NCI-H774 (cell line): ENCODE measurements around the gene PIGQ.
A peak's percentile ranks its signal among the peaks of the same experiment; 100 is the strongest.

Source experiments
- DNase-seq: peaks from one replicate; lab custom pipeline; 2025; lab: John Stamatoyannopoulos, UW

The PIGQ gene

DNA sequence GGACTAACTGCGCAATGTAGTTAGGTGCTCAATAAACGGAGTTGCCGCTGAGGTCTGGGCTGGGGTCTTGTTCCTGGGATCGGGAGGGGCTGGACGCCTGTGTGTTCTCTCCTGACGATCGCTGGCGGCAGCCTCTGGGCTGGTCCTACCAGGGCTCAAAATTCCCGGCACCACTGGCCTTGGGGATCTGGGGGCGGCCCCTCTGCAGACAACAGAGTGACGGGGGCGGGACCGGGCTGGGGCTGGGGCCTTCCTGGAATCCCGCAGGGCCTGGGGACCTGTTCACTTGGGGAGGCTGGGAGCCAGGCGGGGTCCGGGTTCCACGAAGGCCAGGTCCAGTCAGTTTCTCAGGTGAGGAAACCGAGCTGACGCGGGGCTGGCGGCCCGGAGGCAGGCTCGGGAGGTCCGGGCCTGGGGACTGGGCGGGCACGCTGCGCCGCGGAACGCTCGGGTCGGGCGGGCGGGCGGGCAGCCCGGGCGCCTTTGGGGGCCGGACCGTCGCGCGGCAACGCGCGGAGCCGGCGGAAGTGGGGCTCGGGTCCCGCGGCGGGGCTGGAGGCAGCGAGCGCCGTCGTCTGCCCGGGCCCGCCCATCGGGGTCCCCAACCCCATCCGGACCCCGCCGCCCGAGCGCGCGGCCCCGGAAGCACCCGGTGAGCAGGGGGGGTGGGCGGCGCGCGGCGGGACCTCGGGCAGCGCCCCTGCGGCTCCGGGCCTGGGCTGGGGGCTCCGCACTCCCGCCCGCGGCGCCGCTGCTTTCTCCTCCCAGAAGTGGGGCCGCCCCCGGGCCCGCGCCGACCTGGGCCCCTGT, at the start of gene PIGQ:
Gene PIGQ (plus strand): TSS at position 524 of the 810 bp plus-strand sequence. CDS start 4,107 bp downstream, outside the sequence.
- DNase-seq = no peak

DNA sequence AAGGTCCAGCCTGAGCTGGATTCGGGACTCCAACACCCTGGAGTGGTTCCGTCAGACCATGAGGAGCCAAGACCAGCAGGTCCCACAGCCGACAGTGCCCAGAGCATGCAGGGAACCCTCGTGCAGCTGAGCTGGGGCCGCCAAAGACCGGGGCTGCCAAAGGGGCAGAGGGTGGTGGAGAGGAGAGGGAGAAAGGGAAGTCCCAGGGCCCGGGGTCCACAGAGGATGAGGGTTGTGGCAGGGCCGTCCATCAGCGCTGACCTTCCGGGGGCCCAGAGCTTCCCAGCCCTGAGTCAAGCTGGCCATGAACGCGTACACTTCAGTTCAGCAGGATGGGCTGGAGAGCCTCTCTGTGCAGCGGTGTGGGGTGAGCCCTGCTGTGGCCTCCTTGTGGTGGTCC, 48.9 kb upstream of the PIGQ start:
- no peak for DNase-seq

DNA sequence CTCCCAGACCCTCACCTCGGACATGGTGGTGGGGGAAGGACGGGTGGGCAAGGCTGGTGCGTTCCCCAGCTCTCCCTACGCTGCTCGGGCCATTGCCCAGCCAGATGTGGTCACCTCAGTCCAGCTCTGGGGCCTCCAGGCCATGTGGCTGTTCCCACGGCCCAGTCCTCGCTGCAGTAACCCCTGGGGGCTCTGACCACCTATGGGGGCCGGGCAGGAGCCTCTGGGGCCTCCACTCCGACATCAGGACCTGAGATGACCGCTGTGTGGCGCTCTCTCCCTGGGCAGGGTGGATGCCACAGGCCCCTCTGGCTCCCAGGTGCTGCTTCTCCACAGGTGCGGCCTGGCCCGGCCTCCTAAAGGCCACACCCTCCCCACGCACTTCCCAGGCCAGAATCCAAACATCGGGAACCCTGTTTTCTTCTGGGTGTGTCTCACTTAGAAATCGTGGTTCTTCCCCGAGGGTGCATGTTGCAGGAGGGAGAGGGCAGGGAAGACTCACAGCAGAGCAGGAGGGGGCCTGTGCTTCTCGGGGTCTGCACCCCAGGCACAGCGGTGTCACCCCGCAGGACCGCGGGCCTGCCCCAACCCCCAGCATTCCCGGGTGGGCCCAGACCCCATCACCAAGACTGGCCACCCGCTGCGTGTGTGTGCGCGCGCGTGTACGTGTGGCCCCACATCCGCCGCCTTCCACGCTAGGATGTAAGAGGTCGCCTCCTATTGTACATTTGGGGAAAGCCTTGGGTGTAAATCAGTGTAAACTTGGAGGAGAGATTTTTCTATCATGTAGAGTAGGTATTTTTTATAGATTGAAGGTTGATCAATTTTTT, 48.2 kb upstream of the PIGQ start:
- DNase-seq = no peak

DNA sequence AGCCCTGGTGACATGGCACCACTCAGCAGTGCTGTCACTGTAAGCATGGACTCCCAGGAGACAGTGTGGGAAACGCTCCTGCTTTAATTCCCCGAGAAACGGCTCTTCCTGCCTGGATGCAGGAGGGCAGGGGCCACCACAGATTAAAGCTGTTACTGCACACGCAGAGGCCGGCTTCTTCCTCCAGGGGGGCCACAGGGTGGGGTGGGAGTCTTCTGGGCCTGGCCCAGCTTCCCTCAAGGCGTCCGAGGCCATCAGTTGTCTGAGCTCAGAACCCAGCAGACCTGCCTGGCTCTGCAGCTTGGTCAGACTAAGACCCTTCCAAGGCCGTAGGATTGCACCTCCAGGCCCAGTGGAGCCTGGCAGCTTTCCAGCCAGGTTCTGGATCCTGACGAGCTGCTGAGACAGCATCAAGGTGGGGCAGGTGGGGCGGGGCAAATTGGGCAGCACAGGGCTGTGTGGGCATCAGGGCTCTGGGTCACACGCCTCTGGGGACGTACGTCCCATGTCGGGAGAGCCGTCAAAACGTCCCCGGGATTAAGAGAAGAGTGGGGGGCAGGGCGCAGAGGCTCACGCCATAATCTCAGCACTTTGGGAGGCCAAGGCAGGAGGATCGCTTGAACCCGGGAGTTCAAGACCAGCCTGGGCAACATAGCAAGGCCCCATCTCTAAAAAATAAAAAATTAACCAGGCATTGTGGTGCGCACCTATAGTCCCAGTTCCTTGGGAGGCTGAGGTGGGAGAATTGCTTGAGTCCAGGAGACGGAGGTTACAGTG, 47.3 kb upstream of the PIGQ start:
- DNase-seq = no peak

GRCh38 chr16:523097-523741, 46.5 kb upstream of the PIGQ start:
- DNase-seq = no peak

- DNase-seq = no peak
These were observed 45.3 kb upstream of the PIGQ start for GRCh38 chr16:524274-525040.

DNA sequence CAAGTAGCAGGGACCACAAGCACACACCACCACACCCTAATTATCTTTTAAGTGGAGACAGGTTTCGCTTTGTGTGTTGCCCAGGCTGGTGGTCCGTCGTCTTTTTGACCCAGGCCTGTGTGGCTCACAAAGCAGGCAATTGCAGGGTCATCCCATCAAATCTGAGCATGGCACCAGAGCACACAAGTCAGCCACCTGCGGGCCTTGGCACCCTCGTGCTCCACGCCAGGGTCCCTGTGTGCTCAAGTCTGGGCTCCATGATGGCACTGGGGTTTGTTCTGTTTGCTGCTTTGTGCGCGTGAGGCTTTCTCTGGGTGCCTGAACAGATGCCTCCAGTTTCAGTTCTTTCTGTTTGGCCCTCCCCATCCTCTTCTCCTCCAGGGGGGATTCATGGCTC, 44.6 kb upstream of the PIGQ start:
- no peak for DNase-seq

DNA sequence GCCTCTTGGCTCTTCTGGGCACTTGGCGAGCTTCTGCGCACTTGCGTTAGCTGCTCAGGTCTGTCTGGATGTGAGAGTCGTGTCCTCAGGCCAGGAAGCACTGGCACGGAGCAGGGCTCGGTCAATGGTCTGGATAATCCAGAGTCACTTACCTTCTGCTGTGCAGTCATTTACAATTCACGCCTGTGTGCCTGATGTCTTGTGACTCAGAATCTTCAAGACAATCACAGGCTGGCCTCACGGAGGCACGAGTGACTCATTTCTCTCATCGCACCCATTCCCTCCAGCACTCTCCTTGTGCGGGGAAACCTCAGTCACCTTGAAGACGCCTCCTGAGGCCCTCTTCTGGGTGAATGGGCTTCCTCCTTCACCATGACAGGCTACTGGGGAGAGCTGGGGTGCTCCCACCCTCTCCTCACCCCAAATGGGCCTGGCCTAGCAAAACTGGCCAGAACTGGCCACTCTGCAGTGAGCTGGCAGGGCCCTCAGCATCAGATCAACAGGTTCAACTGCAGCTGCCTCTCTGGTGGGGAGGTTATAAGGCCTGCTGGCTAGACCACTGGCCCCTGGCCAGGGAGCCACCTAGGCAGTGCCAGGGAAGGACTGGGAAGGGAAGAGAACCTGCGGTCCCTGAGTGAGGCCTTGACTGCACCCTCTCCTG, 44.1 kb upstream of the PIGQ start:
- no peak for DNase-seq

DNA sequence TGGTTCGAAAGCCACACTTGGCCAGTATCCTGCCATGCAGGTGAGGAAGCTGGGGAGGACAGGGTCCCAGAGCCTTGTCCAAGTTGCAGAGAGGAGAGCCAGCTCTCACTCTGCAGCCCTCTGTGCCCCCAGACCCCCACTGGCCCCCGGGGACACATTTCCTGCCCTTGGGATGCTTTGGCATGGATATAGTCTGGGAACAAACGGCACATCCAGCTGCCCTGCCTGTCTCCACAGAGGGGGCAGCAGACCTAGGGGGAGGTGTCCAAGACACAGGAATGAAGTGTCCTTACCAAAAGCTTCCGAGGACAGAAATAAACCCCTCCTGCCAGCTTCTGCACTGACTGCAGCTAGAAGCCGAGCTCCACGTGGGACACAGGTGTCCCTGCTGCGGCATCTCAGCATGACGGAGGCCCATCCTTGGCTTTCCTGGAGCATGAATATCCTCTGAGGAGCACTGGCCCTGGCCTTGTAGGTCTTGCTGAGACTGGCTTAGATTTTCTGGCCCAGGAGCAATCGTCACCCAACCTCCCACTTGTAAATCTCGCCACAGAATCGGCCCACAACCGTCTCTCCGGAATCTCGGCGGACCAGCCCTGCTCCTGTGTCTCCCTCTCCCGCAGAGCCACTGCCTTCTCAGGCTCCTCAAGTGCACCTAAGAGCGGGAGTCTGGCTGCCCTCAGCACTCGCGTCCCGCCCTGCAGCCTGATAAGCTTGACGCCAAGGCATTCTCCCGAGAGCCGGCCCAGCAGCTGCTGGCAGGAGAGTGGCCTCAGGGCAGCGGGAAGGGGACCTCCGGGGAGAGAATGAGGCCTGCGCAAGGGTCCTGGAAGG, 43.4 kb upstream of the PIGQ start:
- DNase-seq = no peak

DNA sequence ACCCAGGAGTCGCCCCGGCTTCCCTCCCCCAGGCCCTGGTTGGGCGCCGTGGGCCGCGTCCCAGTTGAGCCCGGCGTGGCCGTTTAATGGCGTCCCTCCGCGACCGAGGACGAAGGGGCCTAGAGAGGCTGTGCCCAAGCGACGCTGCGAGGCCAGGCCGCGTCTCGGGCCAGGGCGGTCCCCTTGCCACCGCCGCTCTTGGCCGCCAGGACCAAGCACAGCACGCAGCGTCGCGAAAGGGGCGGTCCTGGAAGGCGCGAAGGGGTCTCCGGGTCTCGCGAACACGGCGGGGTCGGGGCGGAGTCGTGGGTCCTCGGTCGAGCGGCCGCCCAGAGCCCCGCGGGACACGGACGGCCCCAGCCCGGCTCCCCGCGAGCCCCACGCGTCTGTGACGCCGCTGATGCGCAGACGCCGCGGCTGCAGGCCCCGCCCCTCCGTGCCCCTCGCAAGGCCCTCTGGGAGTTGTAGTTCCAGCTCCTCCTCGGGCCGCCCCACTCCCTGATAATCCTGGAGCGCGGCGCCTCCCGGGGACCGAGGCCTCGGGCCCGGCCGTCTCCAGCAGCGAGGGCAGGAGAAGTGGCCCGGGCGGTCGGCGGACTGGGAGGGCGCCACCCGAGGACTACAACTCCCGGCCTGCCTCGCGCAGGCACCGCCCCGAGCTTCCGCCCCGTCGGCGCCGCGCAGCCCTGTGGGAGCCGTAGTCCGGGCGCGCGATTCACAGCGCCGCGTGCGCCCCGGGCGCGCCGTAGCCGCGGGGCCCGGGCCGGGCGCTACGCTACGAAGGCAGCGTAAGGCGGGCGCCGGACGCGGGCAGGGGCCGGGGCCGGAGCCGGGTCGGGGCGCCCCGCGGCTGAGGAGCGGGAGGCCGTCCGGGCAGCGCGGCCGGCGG, 42.5 kb upstream of the PIGQ start, which contains the start of gene CAPN15:
Gene CAPN15 (plus strand): TSS at position 698 of the 889 bp plus-strand sequence. CDS start 19,127 bp downstream, outside the sequence.
- DNase-seq = peak; percentile 71

DNA sequence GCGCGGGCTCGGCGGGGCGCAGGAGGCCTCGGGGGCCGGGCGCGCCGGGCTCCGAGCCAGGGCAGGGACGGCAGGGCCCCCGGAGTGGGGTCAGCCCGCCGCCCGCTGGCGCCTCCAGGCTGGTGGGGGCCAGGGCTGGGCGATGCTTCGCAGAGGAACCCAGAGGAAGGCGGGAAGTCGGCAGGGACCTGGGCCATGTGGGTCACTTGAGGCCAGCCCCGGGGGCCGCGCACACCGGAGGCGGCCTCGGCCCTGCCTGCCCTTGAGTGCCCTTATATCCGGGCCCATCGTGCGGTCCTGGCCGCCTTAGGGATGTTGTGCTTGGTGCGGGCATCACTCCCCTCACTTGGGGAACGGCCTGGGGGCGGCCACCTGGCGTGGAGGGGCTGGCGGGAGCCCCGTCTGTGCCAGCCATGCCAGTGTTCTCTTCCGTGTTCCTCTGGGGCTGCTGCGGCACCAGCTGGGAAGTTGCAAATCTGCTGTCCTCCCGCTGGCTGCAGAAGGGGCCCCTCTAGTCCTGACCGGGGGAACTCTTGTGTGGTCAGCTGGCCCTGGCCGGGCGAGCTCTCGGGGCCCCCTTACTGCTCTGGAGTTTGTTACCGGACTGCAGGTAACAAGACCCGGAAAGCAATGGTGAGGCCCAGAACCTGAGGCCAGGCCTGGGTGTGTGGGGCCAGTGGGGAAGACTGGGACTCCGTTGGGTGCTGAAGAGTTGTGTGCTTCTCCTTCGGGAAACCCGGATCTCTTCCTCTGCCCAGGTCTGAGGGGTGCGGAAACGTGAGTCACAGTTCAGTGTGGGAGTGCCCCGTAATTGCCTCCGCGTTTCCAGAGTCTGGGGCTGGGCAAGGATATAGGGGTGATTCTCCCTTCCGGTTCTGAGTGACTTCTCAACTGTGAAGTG, 41.4 kb upstream of the PIGQ start:
- no peak for DNase-seq

- DNase-seq = no peak
These were observed 40.7 kb upstream of the PIGQ start for GRCh38 chr16:529012-529575.

DNA sequence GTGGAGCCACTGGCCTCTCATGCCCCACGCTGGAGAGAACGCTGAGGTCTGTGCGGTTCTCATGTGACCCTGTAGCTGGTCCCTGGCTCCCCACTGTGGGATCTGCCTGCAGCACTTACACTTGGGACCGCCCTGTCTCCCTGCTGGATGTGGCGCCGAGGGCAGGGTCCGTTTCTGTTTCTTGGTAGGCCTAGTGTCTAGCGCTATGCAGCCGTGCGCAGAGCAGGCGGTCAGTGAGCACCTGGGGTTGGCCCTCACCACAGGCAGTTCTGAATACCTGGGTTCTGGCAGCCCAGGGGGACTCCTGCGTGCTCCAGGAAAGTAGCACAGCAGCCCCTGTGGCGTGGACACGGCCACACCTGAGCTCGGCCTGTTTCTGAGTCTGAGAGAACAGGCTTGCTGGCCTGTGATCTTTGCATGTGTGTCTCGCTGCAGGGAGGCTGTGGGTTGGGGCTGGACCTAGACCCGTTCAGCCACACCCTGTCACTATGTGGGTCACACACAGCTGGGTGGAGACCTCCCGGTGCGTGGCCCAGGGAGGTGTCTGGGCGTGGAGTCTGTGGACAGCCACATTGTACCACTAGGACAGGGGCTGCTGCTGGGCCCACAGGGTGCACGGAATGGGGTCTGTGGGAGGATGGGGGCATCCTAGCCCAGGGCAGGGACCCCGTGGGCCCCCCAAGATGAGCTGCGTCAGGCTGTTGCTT, 39.5 kb upstream of the PIGQ start:
- DNase-seq = no peak

GRCh38 chr16:531494-532125, 38.2 kb upstream of the PIGQ start:
- no peak for DNase-seq

GRCh38 chr16:533391-534123, 36.2 kb upstream of the PIGQ start:
- no peak for DNase-seq
